ENCODE data around the gene TAS2R60. TPM values are rescaled to one million over a fixed set of nuclear protein-coding genes. Genes with fewer than 3 reads are reported as not detected.

TAS2R60 gene
- total RNA-seq, 6 experiments from 2014 or later, result not detected

GRCh38 chr7:143396182-143396581 lies 47.1 kb upstream of the TAS2R60 start:
- Mint-ChIP-seq H3K36me3 (ENCODE audit: low read depth) (peaks cover 14% of the 10 kb centered on the region), H3K27ac (0 out of 2 replicates have a peak overlapping the region, but pooled peaks have one; percentile 18), H3K9me3 (peaks cover 5% of the 10 kb centered on the region; the same call in 1 of the 2 replicates), H3K4me3 (no peak overlapping the region), H3K27me3 (ENCODE audit: insufficient read depth) (peaks cover 27% of the 10 kb centered on the region), H3K4me1 (ENCODE audit: low read depth) (peaks cover 35% of the 10 kb centered on the region)
- TF ChIP-seq, protein P1, sequence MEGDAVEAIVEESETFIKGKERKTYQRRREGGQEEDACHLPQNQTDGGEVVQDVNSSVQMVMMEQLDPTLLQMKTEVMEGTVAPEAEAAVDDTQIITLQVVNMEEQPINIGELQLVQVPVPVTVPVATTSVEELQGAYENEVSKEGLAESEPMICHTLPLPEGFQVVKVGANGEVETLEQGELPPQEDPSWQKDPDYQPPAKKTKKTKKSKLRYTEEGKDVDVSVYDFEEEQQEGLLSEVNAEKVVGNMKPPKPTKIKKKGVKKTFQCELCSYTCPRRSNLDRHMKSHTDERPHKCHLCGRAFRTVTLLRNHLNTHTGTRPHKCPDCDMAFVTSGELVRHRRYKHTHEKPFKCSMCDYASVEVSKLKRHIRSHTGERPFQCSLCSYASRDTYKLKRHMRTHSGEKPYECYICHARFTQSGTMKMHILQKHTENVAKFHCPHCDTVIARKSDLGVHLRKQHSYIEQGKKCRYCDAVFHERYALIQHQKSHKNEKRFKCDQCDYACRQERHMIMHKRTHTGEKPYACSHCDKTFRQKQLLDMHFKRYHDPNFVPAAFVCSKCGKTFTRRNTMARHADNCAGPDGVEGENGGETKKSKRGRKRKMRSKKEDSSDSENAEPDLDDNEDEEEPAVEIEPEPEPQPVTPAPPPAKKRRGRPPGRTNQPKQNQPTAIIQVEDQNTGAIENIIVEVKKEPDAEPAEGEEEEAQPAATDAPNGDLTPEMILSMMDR (IDR thresholded peaks at IDR 0.05), result no peak
- no peak for DNase-seq

- Mint-ChIP-seq H3K9me3 (peaks cover 5% of the 10 kb centered on the region; the same call in 1 of the 2 replicates), H3K36me3 (ENCODE audit: low read depth) (peaks cover 13% of the 10 kb centered on the region), H3K4me1 (ENCODE audit: low read depth) (peaks cover 28% of the 10 kb centered on the region), H3K4me3 (no peak overlapping the region; the same call in 1 of the 2 replicates), H3K27ac (no peak overlapping the region; the same call in 1 of the 2 replicates), H3K27me3 (ENCODE audit: insufficient read depth) (peaks cover 31% of the 10 kb centered on the region)
- no peak for DNase-seq
- TF ChIP-seq, protein P1 (IDR thresholded peaks at IDR 0.05), result no peak
Observed at GRCh38 chr7:143396625-143397556, 46.4 kb upstream of the TAS2R60 start.

- Mint-ChIP-seq H3K9me3 (peaks cover 5% of the 10 kb centered on the region; the same call in 1 of the 2 replicates), H3K36me3 (ENCODE audit: low read depth) (peaks cover 3% of the 10 kb centered on the region; the same call in 1 of the 2 replicates), H3K27me3 (ENCODE audit: insufficient read depth) (peaks cover 29% of the 10 kb centered on the region), H3K4me1 (ENCODE audit: low read depth) (peaks cover 18% of the 10 kb centered on the region), H3K27ac (no peak overlapping the region), H3K4me3 (no peak overlapping the region; the same call in 1 of the 2 replicates)
- no peak for DNase-seq
- TF ChIP-seq, protein P1 (IDR thresholded peaks at IDR 0.05), result no peak
Observed at GRCh38 chr7:143397710-143398530, 45.3 kb upstream of the TAS2R60 start.

- Mint-ChIP-seq H3K9me3 (peaks cover 4% of the 10 kb centered on the region; the same call in 1 of the 2 replicates), H3K4me1 (ENCODE audit: low read depth) (peaks cover 12% of the 10 kb centered on the region), H3K36me3 (ENCODE audit: low read depth) (no peaks in the 10 kb centered on the region), H3K27ac (no peak overlapping the region), H3K4me3 (no peak overlapping the region), H3K27me3 (ENCODE audit: insufficient read depth) (peaks cover 29% of the 10 kb centered on the region)
- DNase-seq, result no peak
- TF ChIP-seq, protein P1 (IDR thresholded peaks at IDR 0.05), result no peak
Observed at GRCh38 chr7:143398616-143399015, 44.6 kb upstream of the TAS2R60 start.

DNA sequence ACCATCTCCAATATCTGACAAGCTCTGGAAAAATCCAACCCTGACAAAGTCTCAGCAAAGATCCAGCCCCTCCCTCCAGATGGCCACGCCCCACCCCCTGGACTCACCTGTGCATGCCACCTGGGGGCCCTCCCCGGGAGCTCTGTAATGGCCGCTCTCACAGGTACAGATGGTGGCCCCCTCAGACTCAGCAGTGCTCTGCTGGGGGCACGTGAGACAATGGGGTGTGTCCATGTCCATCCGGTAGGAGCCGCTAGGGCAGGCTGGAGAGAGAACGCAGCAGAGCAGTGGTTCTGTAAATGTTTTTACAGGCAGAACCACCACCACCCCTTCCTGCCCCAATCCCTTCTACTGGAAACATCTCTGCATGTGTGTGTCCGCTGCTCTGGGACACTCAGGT lies 44.1 kb upstream of the TAS2R60 start:
- DNase-seq, result no peak
- TF ChIP-seq, protein P1 (IDR thresholded peaks at IDR 0.05), result no peak

More for the DNA sequence above, 44.1 kb upstream of the TAS2R60 start:
- no peaks in the 10 kb centered on the region for H3K36me3 Mint-ChIP-seq (ENCODE audit: low read depth)
- H3K27ac Mint-ChIP-seq, result no peak overlapping the region
- peaks cover 12% of the 10 kb centered on the region for H3K4me1 Mint-ChIP-seq (ENCODE audit: low read depth)
- peaks cover 27% of the 10 kb centered on the region for H3K27me3 Mint-ChIP-seq (ENCODE audit: insufficient read depth)
- no peaks in the 10 kb centered on the region for H3K9me3 Mint-ChIP-seq
- no peak overlapping the region for H3K4me3 Mint-ChIP-seq

All from HFFc6 (cell line).